GM18511 (cell line): ENCODE measurements around the gene BCKDHB.
"Not testable (repeated sequence)": the region's sequence is repeated elsewhere in the genome, so short reads cannot be mapped to it uniquely, and the experiment has no call there.

ENCODE experiments used
- ATAC-seq: cut with Tn5 transposase; IDR thresholded peaks from one replicate; pipeline ENCODE4 v1.9.1; 2021; ENCODE audit warnings: mild to moderate bottlenecking, moderate library complexity; ENCODE audit not compliant: unreplicated experiment

Gene BCKDHB

GRCh38 chr6:80251321-80251720 lies 144.8 kb downstream of the BCKDHB start:
- ATAC-seq = no peak

GRCh38 chr6:80254716-80255115 lies 148.2 kb downstream of the BCKDHB start:
- no peak for ATAC-seq

- ATAC-seq = no peak
Observed at GRCh38 chr6:80256691-80257090, 150.2 kb downstream of the BCKDHB start.

- no peak for ATAC-seq
Observed at GRCh38 chr6:80259118-80259517, 152.6 kb downstream of the BCKDHB start.

GRCh38 chr6:80263585-80263984 lies 157.1 kb downstream of the BCKDHB start:
- ATAC-seq = no peak

- ATAC-seq = no peak
Observed at GRCh38 chr6:80268865-80269730, 162.6 kb downstream of the BCKDHB start.

GRCh38 chr6:80271074-80271473 lies 164.6 kb downstream of the BCKDHB start:
- no peak for ATAC-seq

- ATAC-seq = no peak
Observed at GRCh38 chr6:80272988-80273387, 166.5 kb downstream of the BCKDHB start.

GRCh38 chr6:80276861-80277260 lies 170.4 kb downstream of the BCKDHB start:
- ATAC-seq = no peak

GRCh38 chr6:80277501-80277900 lies 171.0 kb downstream of the BCKDHB start:
- no peak for ATAC-seq

GRCh38 chr6:80280262-80281010 lies 174.0 kb downstream of the BCKDHB start:
- peak; percentile 60 for ATAC-seq

- no peak for ATAC-seq
Observed at GRCh38 chr6:80282913-80283554, 176.6 kb downstream of the BCKDHB start.

GRCh38 chr6:80287112-80287511 lies 180.6 kb downstream of the BCKDHB start:
- no peak for ATAC-seq

- ATAC-seq = no peak
Observed at GRCh38 chr6:80287607-80288006, 181.1 kb downstream of the BCKDHB start.

GRCh38 chr6:80289727-80290126 lies 183.3 kb downstream of the BCKDHB start:
- ATAC-seq = no peak

GRCh38 chr6:80294531-80294930 lies 188.1 kb downstream of the BCKDHB start:
- not testable (repeated sequence) for ATAC-seq

GRCh38 chr6:80302716-80303115 lies 196.2 kb downstream of the BCKDHB start:
- ATAC-seq = no peak

GRCh38 chr6:80304014-80304413 lies 197.5 kb downstream of the BCKDHB start:
- no peak for ATAC-seq

GRCh38 chr6:80314531-80314930 lies 208.1 kb downstream of the BCKDHB start:
- ATAC-seq = no peak

- no peak for ATAC-seq
Observed at GRCh38 chr6:80316686-80317231, 210.3 kb downstream of the BCKDHB start.

GRCh38 chr6:80319196-80319595 lies 212.7 kb downstream of the BCKDHB start:
- no peak for ATAC-seq
